DMS153 treated with DMSO at 0.1 percent for 48 hours (cell line): ENCODE measurements around the gene TCF3.
"Not testable (repeated sequence)": the region's sequence is repeated elsewhere in the genome, so short reads cannot be mapped to it uniquely, and the experiment has no call there.

Experiments
- DNase-seq: peaks from one replicate; lab custom pipeline; 2025; ENCODE audit not compliant: unreplicated experiment; lab: John Stamatoyannopoulos, UW

Gene TCF3

DNA sequence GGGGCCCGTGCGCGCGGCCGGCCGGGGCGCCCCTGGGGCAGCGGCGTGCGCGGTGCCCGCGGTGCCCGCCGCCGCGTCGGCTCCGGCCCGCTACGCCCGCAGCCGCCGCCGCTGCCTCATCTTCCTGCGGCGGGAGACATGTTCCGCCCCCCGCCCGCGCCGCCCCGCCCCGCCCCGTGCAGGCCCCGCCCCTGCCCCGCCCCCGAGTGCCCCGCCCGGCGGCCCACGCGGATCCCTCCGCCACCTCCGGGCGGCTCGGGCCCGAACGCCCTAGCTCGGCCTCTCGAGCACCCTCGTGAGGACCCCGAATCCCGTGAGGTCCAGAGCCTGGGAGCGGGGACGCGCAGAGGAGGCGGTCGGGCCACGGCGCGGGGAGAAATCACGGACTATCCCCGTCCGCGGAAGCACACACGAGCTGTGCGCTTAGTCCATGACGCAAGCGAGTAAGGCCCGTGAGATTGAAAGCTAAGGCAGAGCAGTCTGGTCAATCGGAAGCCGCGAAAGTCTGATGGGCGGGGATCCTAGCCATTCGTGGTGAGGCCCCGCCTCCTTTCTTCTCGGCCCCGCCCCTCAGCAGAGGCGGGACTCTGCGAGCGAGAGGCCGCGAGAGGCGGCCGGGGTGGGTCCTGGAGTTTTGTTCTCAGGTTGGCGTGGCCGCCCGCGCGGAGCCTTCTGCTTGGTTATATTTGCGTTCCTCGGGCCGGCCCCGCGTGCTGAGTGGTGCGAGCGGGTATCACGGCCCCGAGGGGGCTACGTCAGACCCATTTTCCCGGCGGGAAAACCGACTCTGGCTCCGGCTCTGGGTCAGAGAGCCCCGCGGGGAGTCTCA, at the start of gene TCF3:
TCF3 (minus strand) TSS at position 145 of the 829 bp plus-strand sequence. CDS start 2,367 bp downstream, outside the sequence.
- peak; percentile 50 for DNase-seq

DNA sequence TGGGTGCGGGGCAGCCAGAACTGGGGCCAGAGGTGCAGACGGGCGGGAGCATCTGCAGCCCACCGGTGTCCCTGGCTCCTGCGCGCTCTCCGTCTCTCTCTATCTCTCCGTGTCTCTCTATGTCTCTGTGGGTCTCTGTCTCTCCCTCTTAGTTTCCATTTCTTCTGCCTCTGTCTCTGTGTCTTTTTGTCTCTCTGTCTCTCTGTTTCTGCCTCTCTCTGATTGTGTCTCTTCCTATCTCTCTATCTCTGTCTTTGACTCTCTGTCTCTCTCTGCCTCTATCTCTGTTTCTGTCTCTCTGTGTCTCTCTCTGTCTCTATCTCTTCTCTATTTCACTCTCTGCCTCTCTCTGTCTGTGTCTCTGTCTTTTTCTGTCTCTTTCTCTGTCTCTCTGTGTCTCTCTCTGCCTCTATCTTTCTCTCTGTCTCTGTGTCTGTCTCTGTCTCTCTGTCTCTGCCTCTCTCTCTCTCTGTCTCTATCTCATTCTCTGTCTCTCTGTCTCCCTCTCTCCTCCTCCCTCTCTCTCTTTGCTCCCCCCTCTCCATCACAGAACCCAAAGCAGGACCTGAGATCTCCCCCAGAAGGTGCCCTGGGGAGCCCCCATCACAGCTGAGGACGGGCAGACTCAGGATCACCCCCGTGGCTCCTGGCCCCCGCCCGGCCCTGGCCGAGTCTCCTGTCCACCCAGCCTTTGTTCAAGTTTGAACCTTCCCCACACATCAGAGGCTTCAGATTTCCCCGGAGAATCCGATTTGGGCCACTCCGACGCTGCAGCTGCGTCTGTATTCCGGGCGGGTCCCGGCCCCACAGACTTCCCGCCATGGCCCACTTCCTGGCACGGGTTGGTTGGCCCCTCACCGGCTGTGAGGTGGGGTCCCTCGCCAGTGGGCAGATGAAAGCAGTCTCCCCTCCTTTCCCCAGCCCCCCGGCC, 48.6 kb upstream of the TCF3 start:
- no peak for DNase-seq

DNA sequence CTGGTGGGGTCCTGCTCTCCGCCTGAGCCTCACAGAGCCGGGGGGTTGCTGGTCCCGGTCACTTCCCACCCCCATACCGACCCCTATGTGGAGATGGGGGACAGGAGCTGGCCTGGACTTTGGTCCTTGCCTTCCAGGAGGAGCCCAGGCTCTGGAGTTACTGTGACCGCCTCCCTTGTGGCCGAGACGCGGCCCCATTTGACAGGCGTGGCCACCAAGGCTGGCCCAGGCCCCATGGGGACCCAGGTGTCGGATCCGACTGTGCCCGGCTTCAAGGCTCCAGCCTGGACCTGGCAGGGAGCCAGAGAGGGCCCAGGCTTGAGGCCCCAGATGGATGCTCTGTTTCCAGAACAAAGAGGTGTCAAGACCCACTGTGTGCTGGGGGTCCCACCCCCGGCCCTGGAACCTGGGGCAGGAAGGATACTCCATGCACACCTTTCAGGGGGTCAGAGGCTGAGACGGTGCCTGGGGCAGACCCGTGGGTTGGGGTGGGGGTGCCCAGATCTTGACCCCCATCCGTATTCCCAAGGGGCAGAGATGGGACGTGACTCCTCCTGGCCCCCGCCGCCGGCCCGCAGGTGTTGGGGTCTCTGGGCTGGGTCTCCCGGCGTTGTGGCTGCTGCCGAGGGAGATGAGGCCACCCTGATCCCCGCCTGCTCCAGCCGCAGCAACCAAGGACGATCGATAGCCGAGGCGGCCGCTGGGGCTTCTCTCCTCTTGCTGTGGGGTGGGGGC, 47.8 kb upstream of the TCF3 start:
- no peak for DNase-seq

DNA sequence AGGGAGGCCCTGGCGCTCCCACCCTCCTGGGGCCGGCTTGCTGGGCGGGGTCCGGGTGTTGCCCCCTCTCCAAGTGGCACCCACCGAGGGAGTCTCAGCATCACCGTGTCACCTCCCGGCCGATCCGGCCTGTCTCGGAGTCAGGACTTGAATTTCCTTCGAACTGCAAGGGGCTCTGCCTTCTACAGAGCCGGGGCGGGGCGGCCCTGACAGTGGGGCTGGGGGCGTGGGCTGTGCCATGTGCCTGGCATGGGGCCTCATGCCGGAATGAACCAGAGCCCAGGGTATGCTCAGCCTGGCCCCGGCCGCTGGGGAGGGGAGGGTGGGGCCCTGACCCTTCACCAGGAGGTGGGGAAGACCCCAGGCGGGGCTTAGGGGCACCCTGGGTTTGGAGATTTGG, 47.0 kb upstream of the TCF3 start:
- DNase-seq = no peak

DNA sequence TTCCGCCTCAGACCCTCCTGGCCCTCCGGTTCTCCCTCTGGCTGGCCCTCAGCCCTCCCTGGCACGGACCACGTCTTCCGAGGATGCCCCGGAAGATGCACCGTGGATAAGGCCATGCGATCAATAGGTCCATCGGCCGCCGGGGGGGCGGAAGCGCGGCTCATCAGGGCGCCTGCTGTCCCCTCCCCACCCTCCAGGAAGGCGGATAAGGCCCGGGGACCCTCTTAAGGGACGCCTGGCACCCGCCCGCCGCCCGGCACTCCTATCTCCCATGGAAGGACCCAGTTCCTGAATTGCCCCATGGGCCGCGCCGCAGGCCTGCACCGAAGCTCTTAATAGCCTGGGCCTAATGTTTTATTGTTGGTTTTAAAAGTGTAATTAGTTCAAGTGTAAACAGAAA, 46.2 kb upstream of the TCF3 start:
- DNase-seq = no peak

DNA sequence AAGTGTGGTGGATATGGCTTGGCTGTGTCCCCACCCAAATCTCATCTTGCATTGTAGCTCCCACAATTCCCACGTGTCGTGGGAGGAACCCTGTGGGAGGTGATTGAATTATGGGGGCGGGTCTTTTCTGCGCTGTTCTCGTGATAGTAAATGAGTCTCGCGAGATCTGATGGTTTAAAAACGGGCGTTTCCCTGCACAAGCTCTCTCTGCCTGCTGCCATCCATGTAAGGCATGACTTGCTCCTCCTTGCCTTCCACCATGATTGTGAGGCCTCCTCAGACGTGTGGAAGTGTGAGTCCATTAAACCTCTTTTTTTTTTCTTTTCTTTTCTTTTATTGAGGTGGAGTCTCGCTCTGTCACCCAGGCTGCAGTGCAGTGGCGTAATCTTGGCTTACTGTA, 43.1 kb upstream of the TCF3 start:
- DNase-seq = not testable (repeated sequence)

DNA sequence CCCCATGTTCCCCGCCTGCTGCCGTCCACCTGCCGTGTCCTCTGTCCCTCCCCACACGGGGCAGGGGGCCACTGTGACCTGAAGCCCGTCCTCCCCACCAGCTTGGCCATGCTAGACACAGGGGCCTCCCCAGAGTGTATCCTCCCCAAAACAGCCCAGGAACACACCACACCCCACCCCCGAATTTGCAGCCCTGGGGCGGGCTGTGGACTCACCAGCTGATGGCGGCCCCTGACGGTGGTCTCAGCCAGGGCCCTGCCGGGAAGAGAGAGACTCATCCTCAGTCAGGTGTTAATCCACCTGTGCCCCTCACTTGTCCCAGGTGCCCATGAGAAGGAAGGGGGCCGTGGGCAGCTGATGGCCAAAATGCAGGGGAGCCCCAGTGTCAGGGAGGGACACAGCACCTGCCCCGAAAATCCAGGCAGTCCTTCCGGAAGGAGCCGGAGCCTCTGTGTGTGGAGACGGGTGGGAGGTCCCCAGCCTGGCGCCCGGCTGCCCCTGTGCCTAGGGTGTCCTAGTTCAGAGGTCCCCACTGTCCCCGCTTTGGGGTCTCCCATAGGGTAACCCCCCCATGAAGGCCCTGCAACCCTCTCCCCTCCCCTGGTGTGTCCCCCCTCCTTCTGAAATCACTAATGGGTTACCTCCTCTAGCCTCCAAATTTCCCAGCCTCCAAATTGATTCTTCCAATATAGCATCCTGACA, 39.3 kb upstream of the TCF3 start:
- DNase-seq = no peak

DNA sequence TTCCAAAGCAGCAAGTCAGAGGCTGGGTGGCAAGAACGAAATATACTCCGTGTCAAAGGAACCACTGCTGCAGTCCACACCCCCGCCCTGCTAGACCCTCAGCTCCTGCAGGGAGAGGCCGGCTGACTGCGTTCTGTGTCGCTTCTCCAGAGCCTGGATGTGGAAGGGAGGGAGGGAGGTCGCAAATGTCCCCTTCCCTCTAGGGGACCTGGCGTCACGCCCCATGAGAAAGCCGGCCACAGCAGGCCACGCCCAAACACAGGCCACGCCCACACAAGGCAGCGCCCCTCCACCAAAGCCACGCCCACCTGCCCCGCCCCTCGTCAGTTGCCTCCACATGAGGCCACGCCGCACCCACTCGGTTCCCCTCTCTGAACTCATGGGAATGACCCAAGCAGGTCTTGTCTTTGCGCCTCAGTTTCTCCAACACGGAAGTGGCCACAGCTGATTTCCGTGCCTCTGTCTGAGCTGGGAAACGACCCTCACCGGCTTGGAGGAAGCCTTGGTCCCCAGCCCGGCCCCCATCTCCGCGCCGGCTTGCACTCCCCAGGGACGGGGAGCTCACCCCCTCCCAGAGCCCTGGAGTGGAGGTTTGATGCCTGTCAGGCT, 38.4 kb upstream of the TCF3 start:
- no peak for DNase-seq

DNA sequence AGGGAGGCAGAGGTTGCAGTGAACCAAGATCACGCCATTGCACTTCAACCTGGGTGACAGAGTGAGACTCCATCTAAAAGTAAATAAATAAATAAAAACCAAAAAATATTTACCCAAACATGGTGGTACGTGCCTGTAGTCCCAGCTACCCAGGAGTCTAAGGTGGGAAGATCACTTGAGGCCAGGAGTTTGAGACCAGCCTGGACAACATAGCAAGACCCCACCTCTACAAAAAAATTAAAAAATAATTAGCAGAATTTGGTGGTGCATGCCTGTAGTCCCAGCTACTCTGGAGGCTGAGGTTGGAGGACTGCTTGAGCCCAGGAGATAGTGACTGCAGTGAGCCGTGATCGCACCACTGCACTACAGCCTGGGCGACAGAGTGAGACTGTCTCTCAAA, 33.4 kb upstream of the TCF3 start:
- DNase-seq = not testable (repeated sequence)

DNA sequence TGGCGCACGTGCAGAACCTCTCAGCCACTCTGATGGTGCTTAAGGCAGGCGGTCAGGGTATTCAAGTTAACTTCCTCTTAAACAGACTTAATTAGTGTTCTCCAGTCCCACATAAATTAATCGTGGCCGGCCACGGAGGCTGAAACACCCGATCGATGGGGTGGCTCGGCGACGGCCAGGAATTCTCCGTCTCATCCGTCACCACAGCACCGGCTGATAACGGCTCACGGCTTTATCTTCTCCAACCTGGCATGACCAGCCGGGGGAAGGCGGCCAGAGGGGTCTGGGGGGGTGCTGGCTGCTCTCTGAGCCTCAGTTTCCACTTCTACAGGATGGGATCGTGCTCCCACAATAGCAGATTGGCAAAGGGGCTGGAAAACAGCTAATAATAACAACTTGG, 32.6 kb upstream of the TCF3 start:
- DNase-seq = no peak

DNA sequence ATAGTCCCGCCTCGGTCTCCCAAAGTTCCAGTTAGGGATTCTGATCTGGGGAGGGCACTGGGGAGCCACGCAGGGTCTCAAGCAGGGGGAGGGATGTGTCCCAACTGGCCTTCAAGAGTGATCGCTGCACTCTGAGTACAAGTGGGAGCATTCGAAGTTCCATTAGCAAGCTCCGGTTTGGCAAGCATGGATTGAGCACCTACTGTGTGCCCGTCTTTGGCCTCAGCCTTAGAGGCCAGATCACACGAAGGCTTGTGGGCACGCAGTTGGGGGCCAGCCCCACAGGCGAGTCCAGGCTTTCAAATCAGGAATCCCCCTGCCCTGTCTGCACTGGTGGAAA, 32.1 kb upstream of the TCF3 start:
- DNase-seq = no peak

DNA sequence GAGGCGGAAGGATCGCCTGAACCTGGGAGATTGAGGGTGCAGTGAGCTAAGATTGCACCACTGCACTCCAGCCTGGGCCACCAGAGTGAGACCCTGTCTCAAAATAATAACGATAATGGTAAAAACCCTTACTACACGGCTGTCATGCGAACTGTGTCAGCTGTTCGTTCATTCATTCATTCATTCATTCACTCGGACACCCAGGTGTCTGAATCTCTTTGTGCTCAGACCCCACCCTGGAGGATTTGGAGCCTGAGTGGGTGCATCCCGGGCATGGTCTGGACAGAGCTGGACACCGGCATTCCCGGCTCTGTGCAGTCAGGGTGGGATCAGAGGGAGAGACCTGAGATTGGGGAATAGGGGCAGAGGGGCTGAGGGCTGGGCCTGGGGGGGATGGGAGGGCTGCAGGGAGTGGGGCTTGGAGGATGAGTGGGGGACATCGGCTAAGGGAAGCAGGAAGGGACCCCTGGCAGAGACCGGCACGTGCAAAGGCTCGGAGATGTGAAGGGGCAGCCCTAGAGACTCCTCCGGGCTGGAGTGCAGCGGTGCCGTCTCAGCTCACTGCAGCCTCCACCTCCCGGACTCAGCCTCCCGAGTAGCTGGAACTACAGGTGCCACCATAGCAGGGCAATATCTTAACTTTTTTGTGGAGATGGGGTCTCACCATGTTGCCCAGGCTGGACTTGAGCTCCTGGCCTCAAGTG, 31.6 kb upstream of the TCF3 start:
- no peak for DNase-seq

DNA sequence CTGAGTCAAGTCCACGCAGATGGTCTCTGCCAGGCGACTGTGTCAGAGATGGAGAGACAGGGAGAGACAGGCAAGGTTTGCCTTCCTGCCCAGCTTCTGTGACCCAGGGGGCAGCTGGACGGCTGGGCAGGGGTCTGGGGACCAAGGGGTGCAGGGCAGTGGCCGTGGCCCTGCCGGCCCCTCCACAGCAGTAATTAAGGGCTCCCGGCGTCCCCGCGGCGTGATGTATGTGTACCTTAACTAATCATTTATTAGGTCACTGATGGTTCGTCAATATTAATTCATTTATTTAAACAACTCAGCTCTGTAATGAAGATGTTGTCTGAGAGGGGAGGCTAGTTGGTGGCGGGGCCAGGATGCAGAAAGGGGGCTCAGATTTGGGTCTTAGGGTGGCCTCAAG, 28.6 kb upstream of the TCF3 start:
- no peak for DNase-seq

DNA sequence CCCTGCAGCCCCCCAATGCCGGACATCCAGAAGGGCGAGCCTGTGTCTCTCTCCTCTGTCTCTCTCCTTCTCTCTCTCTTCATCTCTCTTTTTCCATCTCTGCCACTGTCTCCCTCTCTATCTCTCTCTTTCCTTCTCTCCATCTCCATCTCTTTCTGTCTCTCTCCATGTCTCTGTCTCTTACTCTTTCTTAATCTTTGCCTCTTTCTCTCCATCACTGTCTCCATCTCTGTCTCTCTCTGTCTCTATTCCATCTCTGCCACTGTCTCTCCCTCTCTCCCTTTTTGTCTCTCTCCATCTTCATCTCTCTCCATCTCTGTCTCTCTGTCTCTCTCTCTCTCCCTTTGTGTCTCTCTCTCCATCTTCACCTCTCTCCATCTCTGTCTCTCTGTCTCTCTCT, 25.7 kb upstream of the TCF3 start:
- no peak for DNase-seq

DNA sequence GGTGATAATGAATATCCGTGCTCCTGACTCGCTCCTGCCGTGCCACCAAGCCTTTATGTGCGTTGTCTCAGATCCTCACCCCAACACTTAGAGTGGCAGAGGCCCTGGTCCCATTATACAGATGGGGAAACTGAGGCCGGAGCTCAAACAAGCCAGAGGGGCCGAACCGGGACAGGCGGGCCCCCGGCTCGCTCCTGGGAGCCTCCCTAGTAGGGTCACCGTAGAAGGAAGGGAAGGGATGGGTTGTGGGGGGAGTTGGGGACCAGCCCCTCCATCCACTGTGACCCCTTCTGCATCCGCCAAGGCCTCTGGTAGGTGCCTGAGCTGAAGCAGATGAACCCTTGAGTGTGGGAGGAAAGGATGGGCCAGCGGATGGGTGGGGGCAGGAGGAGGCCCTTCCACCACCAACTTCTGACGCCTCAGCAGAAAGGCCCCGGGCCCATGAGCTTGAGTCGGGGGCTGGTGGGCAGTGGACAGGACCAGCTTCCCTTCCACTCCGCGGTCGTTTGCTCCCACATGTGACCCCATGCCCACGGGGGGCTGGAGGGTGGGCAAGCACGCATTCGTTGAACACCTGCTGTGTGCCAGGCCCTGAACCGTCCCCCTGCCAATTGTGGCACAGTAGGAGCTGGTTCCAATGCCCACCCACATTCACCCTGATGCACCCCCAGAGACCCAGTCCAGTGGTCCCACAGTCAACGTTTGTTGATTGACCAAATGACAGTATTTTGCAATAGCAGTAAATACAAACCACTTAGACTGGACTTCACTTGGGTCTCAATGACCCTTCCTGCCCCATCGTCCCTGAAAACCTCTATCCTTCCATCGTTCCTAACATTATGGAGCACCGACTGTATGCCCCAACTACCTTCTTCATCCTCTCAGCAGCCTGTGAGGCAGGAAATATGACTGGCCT, 24.2 kb upstream of the TCF3 start:
- DNase-seq = no peak

DNA sequence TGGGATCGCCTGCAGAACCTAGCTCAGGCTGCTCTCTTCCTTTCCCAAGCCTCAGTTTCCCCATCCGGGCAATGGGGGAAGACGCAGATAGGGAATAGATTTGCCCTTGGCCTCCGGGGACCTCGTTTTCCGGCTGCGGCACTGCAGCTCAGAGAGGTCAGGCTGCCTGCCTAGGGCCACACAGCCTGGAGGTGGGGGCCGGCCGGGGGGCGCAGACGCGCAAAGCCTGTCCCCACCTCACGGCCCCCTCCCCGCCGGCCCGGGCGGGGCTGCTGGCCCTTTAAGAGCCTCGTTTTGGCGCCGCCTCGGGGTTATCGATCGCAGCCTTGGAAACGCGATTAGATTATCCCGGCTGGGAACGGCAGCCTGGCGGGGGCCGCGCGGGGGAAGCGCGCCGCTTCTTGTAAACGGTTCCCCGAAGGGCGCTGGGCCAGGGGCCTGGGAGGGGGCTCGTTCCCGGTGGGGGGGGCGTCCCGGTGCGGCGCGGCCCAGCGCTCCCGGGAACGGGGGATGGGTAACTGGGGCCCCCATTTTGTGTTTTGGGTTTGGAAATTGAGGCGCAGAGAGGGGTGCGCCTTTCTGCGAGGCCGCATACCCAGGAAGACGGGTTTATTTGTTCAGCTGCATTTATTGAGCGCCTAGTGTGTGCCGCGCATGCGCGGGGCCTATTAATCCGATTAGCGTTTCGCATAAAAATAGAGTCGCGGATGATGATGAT, 23.4 kb upstream of the TCF3 start:
- DNase-seq = no peak

DNA sequence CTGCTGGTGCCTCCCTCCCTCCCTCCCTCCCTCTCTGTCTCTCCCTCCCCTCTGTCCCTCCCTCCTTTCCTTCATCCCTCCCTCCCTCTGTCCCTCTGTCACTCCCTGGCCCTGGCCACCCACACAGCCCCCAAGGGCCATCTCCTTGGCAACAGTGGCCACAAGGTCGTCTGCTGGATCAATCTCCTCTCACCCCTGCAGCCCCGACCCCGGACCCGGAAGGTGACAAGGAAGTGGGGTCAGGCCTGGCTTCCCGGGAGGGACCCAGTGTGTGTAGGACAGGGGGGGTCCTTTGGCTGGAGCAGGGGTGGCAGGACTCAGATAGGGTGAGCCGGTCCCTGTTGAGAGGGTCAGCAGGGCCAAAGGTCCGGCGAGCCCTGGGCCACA, 21.9 kb upstream of the TCF3 start:
- no peak for DNase-seq

DNA sequence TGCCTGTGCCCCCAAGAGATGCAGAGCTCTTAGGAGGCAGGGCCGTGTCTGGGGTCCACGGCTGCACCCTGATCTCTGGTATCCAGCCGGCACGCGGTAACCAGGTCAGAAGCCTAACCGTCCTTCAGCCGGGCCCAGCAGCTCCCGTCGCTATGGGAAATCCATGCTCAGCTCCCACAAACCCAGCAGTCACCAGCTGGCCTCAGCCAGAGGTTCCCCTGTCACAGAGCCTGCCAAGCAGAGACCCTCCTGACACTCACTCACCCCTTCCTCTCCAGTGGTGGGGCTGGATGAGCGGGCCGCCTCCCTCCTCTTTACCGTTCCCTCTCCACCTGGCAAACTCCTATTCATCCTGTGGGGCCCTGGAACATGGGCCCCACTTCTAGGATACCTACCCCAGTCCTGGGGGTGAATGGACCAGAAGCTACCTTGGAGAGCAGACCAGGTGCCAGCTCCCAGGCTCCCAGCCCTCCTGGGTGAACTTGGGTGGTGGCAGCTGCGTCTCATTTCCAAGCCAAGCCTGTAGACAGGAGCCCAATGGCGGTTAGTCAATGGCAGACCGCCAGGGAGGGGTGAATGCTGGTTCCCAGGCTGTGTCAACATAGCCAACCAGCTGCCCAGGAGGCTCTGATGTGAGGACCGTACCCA, 21.4 kb upstream of the TCF3 start:
- no peak for DNase-seq
